HuH-7 (cell line): Measurements from ENCODE around the gene CNTROB.

Experiments used
- DNase-seq: peaks from one replicate; pipeline ENCODE4 v3.0.0; 2011; ENCODE audit warnings: low spot score

CNTROB gene

DNA sequence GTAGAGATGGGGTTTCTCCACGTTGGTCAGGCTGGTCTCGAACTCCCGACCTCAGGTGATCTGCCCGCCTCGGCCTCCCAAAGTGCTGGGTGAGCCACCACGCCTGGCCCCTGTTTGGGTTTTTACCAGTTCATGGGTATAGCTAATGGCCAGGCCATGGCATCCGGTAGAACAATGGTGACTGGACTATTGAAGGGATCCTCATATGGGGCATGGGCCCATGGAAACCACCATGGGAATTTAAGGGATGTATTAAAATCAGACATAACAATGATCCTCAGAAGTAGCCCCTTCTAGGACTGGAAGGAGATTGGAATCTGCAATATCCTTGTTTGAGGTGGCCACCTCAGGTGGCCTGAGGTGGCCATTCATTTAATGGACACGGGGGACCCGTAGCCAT, 52.9 kb downstream of the CNTROB start:
- DNase-seq = no peak

DNA sequence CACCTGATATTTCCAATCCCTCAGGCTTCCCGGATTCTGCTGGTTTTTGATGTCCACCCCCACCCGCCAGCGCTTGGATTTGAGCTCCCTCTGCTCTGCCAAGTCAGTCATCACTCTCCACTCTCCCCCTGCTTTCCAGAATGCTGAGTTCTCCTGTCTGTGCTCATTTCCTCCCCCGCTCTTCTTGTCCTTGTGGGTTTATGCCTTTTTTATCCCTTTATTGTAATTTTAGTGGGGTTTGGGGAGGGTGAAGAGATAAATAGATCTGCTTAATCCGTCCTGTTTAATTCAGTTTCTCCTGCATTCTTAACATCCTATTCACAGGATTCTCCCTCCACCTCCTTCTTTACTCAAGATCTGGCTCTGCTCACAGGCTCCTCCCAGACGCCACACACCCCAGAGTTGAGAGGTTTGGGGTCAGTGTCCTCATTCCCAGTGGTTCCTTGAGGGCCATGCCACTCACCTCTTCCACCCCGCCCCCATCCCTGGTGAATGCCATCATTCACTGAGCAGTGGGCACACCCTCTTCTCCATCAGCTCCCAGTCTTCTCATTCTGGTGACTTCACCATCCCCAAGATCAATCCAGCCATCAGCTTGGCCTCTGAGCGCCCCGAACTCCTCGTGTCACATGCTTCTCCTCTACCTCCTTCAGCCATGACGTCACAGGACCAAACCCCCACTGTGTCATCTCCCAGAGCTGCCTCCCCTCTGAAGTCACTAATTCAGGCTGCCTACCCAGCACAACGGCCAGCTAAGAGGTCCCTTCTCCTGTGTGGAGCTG, 55.3 kb downstream of the CNTROB start:
- no peak for DNase-seq

DNA sequence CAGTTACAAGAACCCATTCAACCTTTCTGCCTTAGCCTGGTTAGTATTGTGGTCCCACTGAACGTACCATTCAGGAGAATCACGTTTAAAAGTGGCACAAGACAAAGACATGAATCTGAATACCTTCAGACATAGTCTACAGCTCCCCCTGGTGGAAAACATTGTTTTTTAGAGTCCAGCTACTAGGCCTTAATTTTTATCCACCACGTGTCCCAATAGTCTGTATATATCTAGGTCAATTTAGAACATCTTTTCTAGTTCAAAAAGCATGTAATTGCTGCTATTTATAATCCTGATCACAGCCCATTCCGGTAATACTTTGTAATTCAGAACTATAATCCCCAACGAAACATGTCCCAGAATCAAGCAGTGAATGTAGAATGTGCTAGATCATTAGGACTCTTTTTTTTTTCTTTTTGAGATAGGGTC, 56.8 kb downstream of the CNTROB start:
- peak; percentile 52 for DNase-seq

DNA sequence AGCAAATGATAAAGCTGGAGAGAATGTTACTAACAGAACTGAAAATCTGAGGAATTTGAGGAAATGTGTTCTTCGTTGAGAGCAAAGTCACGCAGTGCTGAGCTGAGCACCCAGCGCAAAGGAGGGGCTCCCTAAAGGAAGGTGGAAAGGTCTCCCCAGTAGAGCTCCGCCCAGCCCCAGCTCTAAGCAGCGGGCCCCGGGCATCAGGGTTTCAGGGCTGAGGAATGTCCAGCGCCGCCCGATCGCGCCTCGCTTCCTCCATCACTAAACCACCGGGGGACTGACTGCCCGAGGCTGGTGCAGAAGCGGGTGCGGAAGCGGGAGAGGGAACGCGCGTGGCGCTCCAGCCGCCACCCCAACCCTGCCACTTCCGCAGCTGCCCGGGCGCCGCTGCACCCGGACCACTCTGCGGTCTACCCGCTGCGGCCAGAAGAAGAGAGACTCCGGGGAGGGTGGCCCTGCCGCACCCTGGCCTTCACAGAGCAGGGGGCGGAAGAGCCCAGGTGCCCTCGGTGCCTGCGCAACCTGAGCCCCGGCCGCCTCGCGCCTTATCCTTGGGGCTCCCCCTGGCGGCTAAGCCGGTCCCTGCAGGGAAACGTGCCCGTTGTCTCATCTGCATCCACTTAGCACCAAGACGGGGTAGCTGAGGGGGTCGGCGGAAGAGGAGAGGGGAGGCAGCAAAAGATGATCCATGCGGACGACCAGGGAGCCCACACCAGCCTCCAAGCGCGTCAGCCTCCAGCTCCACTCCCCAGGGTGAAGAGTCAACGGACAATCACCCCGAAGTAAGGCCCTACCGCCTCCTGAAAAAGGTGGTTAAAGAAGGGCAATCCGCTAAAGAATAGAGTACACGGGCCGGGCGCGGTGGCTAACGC, 58.0 kb downstream of the CNTROB start:
- peak; percentile 84 for DNase-seq

DNA sequence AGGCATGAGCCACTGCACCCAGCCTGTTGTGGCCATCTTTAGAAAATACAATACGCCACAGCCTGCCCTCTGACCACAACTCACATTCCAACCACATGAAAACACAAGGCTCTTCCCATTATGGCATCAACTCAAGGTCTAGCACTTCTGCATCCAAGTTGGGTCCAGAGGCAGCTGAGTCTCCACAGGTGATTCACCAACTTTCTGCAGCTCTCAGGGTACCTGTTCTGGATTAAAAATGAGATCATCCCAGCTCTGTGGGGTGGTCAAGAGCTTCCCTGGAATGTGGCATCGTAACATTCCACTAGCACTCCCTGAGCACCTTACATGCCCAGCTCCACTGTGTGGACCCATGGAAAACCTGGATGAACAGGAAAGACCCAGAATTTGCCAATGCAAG, 60.5 kb downstream of the CNTROB start:
- DNase-seq = no peak

DNA sequence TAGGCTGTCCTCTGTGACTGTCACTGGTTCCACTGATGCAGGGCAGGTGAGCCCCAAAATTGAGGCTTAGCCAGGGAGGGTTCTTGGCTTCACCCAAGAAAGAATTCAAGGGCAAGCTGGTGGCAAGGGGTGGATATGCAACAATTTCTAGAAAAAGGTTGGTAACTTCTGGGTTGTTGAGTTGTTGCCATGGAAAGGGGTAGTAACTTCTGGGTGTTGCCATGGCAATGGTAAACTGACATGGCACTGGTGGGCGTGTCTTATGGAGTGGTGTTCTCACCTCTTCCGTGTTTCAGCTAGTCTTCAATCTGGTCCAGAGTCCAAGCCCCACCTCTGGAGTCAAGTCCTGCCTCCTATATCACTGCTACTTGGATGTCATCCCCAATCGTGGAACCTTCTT, 60.9 kb downstream of the CNTROB start:
- DNase-seq = no peak

DNA sequence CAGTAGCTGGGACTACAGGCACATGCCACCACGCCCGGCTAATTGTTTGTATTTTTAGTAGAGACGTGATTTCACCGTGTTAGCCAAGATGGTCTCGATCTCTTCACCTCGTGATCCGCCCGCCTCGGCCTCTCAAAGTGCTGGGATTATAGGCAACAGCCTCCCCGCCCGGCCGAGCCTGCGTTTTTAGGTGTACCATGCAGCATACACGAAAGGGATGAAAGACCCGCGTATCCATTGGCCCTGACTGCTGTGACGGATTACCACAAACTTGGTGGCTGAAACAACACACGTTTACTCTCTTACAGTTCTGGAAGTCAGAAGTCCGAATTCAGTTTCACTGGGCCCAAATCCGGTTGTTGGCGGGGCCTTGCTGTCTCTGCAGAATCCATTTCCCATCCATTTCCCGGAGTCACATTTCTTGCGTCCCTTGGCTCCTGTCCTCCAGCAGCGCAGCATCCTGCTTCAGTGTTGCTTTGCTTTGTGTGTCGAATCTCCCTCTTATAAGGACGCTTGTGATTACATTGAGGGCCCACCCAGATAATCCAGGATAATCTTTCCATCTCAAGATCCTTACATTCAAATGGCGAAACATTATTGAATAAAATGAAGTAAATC, 62.1 kb downstream of the CNTROB start:
- DNase-seq = no peak

DNA sequence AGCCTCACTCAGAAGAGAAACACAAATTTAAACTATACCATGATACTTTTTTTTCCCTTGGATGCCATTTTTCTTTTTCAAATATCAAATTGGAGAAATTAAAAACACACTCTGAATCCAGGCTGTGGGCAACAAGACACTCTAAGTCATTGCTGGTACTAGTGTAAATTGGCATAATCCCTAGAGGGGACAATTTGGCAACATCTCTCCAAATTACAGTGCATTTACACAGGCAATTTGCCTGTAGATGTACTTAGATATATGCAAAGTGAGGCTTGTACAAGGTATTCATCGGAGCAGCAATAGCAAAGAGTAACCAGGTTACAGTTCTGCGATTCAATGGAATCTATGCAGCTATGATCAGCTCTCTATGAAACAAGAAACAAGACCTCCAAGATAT, 63.7 kb downstream of the CNTROB start:
- no peak for DNase-seq

DNA sequence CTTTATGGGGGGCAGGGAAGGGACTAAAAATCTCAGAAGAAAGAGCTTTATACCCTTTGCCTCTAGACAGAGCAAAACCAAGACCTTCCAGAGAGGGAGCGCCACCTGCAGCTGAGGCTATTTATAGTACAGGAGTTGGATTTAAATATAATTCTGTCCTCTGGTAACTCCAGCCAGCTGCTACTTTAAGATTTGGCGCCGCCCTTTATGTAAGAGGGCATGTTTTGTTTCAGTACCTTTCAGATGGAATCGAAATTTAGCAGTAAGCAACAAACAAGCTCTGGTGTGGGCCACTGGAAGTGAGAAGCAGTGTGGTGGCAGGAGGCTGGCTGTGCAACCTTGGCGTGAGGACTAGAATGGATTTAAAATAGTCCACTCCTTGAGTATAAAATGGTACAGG, 65.2 kb downstream of the CNTROB start:
- DNase-seq = peak; percentile 45
